Hematopoietic multipotent progenitor cell treated with erythropoietin and hydrocortisone succinate and interleukin-3 and kit ligand, for 6 days (in vitro differentiated cells): ENCODE results near the gene LCN12.
A peak's percentile ranks its signal among the peaks of the same experiment; 100 is the strongest.

Experiments used
- DNase-seq: peaks from one replicate; pipeline ENCODE4 v3.0.0-alpha.2; 2015

Gene LCN12

DNA sequence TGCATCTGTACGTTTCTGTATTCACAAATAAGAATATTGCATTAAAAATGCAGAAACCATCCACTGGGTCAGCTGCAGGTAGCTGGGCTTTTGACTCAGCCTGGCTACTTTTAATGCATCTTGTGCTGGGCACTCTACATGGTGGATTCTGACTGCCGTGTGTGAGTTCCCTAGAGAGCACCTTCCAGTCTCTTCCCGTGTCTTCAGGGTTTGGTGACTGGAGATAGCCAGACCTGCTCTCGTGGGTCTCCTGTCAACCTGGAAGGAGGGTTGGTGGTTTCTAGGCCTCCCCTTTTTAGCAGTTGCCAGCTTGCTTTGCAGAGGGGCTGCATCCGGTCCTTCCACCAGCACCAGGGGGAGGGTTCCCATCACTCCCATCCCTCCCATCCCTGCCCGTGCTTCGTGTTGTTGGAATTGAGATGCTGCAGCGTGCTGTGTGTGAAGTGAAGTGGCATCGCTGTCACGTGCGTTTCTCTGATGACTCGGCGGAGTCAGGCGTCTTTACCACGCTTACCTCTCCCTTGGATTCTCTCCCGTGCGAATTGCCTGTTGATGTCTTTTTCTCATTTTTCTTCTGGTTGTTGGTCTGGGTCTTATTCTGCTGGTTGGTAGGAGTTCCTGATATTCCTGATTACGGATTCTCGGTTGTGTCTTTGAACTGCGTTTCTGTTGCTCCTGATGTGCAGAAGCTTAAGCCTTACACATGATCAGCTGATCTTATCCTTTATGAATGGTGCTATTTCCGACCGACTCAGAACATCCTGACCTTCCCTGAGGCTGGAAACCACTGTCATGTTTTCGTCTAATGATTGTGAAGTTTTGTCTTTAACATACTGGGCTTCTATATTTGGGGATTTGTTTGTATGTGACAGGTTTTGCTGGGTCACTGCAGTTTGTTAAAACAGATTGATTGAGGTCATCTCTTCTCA lies 24.5 kb upstream of the LCN12 start:
- no peak for DNase-seq

DNA sequence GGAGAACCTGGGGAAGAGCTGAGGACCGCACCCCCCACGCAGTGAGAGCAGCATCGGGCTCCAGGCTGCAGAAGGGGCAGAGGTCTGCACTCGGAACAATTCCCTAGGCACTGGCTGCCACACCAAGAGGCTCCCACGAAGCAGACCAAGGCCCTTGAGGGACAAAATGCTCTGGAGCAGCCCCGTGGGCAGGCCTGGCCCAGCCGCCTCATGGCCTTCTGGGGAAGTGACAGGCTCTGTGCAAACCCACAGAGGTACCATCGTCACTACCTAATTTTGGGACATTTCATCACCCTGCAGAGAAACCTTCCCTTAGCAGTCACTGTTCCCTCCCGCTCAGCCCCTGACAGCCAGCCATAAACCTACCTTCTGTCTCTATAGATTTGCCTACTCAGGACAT lies 23.5 kb upstream of the LCN12 start:
- DNase-seq: no peak

DNA sequence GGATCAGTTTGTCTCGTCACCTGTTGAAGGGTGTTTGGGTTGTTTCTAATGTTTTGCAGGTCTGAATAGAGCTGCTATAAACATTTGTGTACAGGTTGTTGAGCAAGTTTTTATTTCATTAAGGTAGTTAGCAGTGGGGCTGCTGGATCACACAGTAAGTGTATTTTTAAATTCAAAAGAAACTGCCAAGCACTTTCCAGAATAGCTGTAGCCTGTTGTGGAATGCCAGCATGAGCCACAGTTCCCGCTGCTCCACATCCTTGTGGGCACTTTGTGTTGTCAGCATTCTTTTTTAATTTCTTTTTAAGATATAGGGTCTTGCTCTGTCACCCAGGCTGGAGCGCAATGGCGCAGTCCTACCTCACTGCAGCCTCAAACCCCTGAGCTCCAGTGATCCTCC lies 22.1 kb upstream of the LCN12 start:
- no peak for DNase-seq

DNA sequence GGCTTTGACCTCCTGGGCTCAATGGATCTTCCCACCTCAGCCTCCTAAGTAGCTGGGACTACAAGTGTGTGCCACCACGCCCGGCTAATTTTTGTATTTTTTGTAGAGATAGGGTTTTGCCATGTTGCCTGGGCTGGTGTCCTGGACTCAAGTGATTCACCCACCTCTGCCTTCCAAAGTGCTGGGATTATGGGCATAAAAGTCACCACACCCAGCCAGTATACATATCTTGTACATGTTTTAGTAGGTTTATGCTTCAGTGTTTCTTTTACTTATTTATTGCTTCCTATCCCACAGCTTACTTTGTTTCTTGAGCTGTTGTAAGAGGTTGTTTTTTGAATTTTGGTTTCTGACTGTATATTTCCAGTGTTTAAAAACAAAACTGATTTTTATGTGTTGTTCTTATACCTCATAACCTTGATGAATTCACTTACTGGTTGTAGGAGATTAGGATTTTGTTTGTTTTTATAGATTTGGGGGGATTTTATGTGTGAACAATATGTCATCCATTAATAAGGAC lies 20.4 kb upstream of the LCN12 start:
- no peak for DNase-seq

DNA sequence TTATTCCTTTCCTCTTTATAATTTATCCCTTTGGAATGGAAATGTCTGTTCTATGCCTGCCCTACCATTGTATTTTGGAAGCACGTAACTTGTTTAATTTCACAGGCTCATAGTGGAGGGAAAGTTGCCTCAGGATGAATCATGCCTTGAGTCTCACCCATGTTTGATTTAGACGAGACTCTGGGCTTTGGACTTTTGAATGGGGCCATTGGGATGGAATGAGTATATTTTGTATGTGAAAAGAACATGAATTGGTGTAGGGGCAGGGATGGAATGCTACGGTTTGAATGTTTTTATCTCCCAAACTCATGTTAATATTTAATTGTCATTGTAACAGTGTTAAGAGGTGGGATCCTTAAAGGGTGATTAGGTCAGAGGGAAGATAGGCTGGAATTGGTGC lies 17.8 kb upstream of the LCN12 start:
- DNase-seq: no peak

DNA sequence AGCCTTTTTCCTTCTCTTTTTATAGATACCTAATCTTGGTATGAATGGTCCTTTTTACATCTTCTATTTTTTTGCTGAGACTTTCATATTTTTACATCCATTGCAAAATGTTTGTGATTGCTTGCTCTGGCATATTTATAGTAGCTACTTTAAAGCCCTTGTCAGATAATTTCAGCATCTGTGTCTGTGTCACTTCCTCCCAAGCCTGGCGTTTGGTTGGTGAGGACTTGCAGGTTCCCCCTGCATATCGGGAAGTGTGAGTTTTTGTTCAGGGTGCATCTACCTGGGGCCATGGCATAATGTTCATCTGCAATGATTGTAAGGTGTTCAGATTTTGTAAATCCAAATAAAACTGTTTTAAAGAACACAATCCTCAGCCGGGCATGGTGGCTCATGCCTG lies 16.4 kb upstream of the LCN12 start:
- DNase-seq: no peak

DNA sequence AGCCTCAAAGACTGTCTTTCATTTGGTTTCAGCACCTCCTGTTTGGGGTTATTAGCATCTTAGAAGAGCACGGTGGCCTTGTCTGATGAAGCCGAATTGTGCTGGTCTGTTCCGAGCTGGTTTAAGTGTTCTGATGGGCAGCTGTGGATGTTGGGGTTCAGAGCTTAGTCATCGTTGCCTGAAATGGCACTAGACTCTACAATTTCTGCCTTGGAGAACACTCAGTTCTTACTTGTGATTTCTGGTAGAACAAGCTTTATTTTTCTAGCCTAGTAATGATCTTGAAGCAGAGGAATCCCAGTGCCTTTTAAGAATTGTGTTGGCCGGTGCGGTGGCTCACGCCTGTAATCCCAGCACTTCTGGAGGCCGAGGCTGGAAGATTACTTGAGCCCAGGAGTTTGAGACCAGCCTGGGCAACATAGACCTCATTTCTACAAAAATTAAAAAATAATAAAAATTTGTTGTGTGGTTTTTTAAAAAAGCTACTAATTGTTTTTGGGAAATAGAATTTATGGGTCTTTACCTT lies 15.4 kb upstream of the LCN12 start:
- no peak for DNase-seq

DNA sequence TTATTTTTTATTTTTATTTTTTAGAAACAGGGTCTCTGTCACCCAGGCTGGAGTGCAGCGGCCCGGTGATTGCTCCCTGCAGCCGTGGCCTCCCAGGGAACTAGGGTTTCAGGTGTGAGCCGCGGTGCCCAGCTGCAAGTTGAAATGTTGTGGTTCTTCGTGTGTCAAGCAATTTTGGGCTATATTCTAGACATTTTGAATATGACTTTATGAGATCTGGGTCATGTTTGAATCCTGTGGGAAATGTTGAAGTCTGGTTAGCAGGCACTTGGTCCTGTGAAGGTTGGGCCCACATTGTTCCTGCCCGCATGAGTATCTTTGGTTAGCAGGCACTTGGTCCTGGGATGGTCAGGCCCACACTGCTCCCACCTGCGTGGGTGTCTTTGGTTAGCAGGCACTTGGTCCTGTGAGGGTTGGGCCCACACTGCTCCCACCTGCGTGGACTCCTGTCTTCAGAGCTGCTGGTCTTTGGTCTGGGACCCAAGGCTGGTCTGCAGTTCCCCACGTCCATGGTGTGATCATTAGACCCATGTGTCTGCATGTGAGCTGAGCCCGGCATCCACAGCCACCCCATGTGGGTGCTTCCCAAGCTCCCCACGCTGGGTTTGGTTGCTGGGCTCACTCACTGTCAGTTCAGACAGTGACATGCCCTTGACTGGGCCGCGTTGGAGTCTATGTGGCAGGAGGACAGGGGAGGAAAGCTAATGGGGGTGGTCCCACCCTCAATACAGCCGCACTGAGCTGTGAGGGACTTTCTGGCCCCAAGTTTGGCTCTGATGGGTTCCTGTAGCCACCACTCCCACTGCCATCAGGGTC lies 14.7 kb upstream of the LCN12 start:
- DNase-seq: no peak

DNA sequence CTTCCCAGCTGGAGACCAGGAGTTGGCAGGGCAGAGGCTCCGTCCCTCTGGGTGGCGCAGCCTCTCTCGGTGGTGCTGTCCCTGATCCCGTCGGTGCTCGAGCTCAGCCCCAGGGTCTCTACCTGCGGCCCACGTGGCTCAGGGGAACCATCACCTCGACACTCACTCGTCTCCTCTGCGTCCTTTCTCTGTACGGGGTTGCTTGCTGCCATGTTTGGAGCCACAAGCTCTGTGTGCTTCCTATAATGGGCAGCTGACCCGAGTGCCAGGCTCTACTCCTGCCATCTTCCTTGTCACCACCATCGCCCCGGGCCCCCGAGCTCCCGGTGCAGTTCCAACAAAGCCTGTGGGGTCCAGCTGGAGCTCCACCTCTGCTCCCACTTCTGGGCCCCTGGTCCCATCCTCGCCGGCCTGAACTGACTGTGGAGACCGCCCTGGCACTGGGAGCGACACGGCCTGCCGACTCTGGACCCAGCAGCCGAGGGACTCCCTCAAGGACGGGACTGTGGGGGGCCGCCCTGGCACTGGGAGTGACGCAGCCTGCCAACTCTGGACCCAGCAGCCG lies 12.6 kb upstream of the LCN12 start:
- no peak for DNase-seq

DNA sequence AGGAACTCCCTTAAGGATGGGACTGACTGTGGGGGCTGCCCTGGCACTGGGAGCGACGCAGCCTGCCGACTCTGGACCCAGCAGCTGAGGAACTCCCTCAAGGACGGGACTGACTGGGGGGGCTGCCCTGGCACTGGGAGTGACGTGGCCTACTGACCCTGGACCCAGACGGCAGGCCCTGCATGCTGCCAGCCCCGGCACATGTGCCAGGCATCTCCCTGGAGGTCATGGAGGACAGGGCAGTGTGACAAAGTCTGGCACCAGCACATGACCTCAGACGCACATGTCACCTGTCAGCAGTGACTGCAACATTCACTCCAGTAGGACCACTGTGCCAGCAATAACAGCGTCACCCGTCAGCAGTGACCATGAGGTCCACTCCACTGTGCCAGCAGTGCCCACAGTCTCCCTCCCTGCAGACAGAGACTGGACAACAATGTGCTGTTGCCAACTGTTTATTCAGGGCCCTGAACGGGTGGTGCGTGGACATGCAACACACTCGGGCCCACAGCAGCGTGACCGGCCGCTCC lies 12.0 kb upstream of the LCN12 start:
- no peak for DNase-seq

DNA sequence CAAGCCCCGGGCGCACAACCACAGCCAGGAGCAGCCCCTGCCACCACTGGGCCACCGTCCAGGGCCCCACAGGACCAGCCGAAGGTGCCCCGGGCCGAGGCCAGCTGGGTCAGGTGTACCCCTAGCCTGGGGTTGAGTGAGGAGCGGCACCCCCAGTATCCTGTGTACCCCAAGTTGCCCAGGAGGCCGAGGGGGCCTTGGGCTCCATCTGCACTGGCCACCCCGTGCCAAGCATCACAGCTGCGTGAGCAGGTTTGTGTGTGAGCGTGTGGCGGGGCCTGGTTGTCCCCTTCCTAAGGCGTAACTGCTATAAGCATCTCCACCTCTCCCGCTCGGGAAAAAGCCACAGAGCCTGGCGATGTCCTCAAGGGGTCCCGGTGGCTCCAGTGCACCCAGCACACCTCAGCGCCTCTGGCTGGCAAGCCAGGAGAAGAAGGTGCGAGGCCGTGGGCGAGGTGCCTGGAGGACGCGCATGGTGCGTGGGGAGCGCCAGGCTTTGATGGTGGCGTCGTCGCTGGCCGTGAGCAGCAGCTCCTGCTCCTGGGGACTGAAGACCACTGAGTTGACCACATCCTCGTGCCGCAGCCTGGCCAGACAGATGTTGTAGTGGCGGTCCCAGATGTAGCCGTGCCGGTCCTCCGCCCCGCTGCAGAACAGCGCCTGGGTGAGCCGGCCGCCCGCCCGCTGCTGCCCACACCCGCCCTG lies 11.4 kb upstream of the LCN12 start:
- no peak for DNase-seq

DNA sequence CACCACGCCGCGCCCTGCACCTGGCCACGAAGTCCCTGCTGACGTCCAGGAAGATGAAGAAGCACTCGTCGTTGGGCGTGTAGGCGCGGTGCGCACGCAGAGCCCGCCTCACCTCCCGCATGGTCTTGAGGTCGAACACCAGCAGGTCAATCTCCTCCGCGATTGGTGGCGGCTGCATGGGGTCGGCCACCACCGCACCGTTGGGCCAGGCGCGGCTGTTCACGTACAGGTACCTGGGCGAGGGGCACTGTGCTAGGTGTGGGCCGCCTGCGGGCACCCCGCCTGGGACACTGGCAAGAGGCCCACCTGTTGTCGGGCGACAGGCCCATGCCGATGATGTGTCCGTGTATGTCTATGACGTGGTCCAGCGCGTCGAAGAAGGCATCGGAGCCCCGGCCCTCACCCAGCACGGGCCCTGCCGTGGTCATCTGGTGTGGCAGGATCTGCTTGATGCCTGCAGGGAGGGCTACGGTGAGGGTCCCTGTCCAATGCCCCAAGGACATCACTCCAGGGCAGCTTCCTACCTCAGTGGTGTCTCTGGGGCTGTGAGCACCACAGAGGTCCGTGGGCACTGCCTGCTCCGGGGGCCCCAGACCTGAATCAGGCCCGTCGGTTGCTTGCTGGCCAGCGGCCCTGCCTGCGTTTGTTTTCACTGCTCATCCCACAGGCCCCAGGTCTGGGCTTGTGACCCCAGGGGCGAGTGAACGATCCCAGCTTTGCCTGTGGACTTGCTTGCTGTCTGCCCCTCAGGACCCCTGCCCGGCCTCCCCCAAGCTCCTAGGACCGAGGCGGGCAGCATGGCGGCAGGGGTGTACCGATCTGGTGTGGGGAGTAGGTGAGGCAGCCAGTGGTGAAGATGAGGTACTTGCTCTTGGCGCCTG lies 10.6 kb upstream of the LCN12 start:
- DNase-seq: no peak

DNA sequence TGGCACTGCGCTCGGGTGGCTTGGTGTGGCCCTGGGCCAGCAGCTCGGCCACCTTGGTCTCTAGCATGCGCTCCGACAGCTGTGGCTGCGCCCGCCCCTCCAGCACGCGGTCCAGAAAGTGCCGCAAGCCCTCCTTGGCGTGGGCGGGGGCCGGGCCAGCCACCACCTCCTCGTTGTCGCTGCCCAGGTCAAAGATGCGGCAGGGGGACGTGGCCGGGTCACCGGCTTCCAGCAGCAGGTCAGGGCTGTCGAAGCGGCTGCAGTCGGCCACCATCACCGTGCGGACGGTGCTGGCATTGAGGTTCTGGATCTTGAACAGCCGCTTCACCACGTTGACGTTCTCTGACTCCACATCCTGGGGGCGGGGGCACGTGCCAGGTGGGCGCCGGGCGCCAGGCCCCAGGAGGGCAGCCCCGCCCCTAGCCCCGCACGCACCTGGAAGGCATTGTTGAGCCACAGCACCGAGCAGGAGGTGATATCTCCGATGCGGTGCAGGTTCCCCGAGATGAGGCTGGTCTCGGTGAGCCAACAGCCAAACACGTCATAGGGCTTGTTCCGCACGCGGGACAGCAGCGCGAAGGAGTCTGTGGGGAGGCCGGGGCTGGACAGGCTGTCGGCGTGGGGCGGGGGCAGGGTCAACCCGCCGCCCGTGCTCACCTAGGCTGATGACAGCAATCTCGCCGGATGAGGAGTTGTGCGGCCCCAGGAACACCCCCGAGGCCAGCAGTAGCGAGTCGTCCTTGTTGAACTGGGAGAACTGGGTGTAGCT lies 9.8 kb upstream of the LCN12 start:
- no peak for DNase-seq

DNA sequence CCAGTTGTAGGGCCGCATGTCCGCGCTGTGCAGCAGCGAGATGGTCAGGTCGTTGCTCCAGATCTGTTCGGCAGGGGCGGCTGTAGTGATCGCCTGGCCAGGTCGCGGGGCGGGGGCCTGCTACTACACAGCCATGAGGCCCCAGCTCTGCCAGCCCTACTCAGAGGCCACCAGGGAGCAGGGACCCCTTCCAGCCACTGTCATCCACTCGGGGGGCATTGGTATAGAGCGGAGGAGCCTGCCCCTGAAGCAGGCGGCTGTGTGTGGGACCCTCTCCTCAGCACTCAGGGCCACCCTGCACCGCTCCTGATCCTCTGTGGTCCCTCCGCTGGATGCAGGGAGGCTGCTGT lies 9.2 kb upstream of the LCN12 start:
- no peak for DNase-seq

DNA sequence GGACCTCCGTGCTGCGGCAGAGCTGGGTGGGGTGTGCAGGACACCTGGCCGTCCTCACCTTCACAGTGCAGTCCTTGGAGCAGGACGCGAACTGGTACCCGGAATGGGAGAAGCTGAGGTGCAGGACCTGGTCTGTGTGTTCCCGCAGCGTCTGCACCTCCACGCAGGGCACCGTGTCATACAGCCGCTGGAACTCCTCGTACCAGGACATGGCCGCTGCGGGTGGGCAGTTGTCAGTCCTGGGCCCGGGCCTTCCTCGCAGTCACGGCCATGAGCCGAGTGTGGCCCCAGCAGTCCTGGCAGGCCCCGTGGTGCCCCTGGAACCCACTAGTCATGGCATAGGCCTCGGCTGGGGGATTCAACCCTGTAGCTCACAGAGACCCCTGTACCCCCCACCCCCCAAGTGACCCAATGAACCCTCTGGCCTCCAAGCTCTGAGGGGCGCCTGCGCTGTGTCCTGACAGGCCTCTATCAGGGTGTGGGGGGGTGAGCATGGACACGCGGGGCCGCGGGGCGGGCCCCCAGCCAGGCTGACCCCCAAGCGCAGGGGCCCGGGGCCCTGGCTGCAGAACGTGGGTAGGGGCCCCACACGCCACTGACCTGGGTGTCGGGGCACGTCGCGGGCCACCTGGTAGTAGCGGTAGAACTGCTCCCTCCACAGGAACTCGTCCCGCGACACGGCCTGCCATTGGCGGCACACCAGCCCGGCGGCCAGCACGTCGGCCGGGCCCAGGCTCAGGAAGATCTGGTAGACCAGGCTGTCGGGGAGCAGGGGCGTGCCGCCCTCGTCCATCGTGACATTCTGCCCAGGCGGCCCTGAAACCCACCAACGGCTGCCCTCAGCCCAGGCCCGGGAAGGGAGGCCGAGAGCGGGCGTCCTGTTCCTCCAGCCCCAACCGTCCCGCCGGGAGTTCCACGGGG lies 8.5 kb upstream of the LCN12 start:
- peak; percentile 58 for DNase-seq

DNA sequence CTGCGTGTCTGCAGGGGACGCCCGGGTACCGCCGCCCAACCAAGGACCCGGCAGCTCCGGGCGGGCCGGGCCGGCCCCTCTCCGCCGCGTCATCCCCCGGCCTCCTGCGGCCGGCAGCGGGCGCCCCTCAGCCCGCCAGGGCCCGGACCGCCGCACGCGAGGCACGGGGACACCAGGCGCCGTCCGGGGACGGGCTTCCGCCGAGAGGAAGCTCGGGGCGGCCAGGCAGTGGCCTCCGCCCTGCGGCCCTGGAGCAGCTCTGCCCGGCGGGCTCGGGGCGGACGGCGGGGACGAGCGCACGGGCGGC lies 7.9 kb upstream of the LCN12 start:
- DNase-seq: peak; percentile 62

DNA sequence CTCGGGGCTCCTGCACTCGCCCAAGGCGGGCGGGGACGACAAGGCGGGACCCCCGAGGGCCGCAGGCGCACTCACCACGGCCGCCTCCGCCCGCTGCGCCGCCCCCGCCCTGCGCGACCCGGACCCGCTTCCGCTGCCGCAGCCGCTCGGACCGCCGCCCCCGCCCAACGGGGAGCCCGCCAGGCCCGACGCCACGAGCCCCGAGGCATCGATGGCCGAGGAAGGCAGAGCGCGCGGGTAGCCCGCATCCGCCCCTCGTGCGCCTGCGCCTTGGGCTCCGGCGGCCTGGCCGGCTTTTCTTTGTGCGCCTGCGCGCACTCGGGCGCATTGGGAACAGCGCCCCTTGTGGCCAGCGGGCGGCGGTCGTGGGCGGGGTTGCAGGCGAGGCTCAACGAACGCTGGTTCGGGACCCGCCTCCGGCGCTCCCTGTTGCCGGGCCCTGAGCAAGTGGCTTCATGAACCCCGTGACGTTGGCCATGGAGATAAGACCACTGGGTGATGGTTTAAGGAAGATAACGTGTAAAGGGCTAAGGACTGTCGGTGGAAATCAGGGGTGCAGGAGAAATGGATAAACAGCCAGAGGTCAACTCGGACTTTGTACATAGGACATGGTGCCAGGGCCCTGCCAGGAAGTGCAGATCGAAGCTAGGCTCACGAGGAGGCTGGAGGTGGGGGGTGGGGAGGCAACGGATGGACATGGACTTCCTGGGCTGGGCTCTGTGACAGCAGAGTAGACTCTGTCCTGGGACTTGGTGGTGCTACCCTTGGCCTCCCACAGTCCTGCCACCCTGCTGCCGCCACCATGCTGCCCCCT lies 7.3 kb upstream of the LCN12 start, which contains the start of the genes C8G and FBXW5:
Gene C8G (plus strand): TSS at position 725 of the 814 bp plus-strand sequence. CDS start 78 bp downstream, at position 803.
Gene FBXW5 (minus strand): TSS at position 220 of the 814 bp plus-strand sequence. CDS start 655 bp downstream, outside the sequence.
- DNase-seq: peak; percentile 96
